Measurements from ENCODE around the gene AGAP5. TPM values are rescaled to one million over a fixed set of nuclear protein-coding genes. Genes with fewer than 3 reads are reported as not detected.
"Not testable (repeated sequence)": the region's sequence is repeated elsewhere in the genome, so short reads cannot be mapped to it uniquely, and the experiment has no call there.

Gene AGAP5
- total RNA-seq, 2 donors from 2014 or later: 9.8 to 11.5 TPM

DNA sequence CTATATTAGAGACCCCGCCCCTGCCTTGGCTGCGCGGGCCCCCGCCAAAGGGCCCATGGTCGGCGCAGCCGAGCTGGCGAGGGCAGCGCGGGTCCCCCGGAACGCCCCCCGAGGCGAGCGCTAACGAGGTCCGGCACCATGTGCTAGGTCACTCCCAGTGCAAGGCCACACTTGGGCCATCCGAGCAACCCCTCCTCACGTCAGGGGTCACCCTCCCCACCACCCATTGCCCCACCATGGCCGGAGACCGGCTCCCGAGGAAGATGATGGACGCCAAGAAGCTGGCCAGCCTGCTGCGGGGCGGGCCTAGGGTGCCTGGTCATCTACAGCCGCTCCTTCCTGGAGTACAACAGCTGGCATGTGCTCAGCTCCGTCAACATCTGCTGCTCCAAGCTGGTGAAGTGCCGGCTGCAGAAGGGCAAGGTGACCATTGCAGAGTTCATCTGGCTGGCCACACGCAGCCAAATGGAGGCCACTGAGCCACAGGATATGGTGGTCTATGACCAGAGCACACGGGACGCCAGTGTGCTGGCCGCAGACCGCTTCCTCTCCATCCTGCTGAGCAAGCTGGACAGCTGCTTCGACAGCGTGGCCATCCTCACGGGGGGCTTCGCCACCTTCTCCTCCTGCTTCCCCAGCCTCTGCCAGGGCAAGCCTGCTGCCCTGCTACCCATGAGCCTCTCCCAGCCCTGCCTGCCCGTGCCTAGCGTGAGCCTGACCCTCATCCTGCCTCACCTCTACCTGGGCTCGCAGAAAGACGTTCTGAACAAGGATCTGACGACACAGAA is 33.9 kb upstream of the AGAP5 start:
- DNase-seq: no peak
- Mint-ChIP-seq H3K36me3 (ENCODE audit: insufficient read depth in 2 of 2) (peaks cover 1 to 3% of the 10 kb centered on the region in 2 donors), H3K4me1 (ENCODE audit: low read depth) (peaks cover 5% of the 10 kb centered on the region), H3K27me3 (ENCODE audit: low read depth) (no peaks in the 10 kb centered on the region), H3K27ac (peak overlapping the region; percentile 14), H3K4me3 (peak overlapping the region; percentile 52 to 92), H3K9me3 (no peaks in the 10 kb centered on the region)
- ATAC-seq (replicated peaks in 1 of 2): no peak

- H3K4me1 Mint-ChIP-seq (ENCODE audit: low read depth): peaks cover 5% of the 10 kb centered on the region
- H3K36me3 Mint-ChIP-seq (ENCODE audit: insufficient read depth in 2 of 2): peaks cover 5 to 7% of the 10 kb centered on the region in 2 donors
- peak overlapping the region; percentile 92 to 94 for H3K4me3 Mint-ChIP-seq
- peak overlapping the region; percentile 95 for H3K27ac Mint-ChIP-seq
- ATAC-seq (replicated peaks in 1 of 2): peak; percentile 93 to 94
- DNase-seq: peak; percentile 91 to 94
- no peaks in the 10 kb centered on the region for H3K9me3 Mint-ChIP-seq
- no peaks in the 10 kb centered on the region for H3K27me3 Mint-ChIP-seq (ENCODE audit: low read depth)
Measured at GRCh38 chr10:73730153-73730906, 32.4 kb upstream of the AGAP5 start.

GRCh38 chr10:73729781-73730152 is 31.9 kb upstream of the AGAP5 start:
- H3K9me3 Mint-ChIP-seq; H3K36me3 Mint-ChIP-seq (ENCODE audit: insufficient read depth in 2 of 2); H3K4me1 Mint-ChIP-seq (ENCODE audit: low read depth); H3K27me3 Mint-ChIP-seq (ENCODE audit: low read depth): not testable (repeated sequence)
- peak; percentile 52 to 58 for ATAC-seq (replicated peaks in 1 of 2)
- peak overlapping the region; percentile 95 for H3K27ac Mint-ChIP-seq
- peak overlapping the region; percentile 92 to 94 for H3K4me3 Mint-ChIP-seq
- DNase-seq: peak; percentile 35 to 54

GRCh38 chr10:73723516-73723915 is 25.6 kb upstream of the AGAP5 start:
- peaks cover 3% of the 10 kb centered on the region for H3K4me1 Mint-ChIP-seq (ENCODE audit: low read depth)
- H3K9me3 Mint-ChIP-seq: no peaks in the 10 kb centered on the region
- no peak for ATAC-seq (replicated peaks in 1 of 2)
- H3K36me3 Mint-ChIP-seq (ENCODE audit: insufficient read depth in 2 of 2): peaks cover 9 to 14% of the 10 kb centered on the region in 2 donors
- H3K27me3 Mint-ChIP-seq (ENCODE audit: low read depth): no peaks in the 10 kb centered on the region
- no peak overlapping the region for H3K4me3 Mint-ChIP-seq
- no peak overlapping the region for H3K27ac Mint-ChIP-seq
- no peak for DNase-seq

- H3K27me3 Mint-ChIP-seq (ENCODE audit: low read depth); ATAC-seq (replicated peaks in 1 of 2); H3K4me3 Mint-ChIP-seq; H3K9me3 Mint-ChIP-seq; DNase-seq; H3K4me1 Mint-ChIP-seq (ENCODE audit: low read depth); H3K27ac Mint-ChIP-seq: not testable (repeated sequence)
- peaks cover 7 to 18% of the 10 kb centered on the region in 2 donors for H3K36me3 Mint-ChIP-seq (ENCODE audit: insufficient read depth in 2 of 2)
Measured at GRCh38 chr10:73720561-73720960, 22.7 kb upstream of the AGAP5 start.

DNA sequence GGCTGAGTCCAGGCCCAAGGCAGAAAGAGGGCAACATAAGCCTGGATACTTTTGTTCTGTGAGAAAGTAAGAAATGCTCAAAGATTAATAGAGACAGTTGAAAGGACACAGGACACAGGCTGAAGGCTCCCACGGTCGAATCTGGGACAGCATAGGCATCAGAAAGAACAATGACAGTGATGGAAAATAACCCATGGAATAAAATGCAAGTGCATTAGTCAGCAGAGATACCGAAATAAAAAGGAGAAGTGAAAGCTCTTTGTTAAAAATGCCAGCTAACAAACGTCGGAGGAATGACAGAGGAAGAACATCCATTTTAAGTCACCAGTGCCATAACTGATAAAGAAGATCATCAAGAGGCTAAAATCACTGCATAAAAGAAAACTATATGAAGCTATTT is 19.6 kb upstream of the AGAP5 start:
- H3K4me3 Mint-ChIP-seq: no peak overlapping the region
- no peak for DNase-seq
- H3K4me1 Mint-ChIP-seq (ENCODE audit: low read depth): peaks cover 4% of the 10 kb centered on the region
- ATAC-seq (replicated peaks in 1 of 2): no peak
- H3K27me3 Mint-ChIP-seq (ENCODE audit: low read depth): no peaks in the 10 kb centered on the region
- no peaks in the 10 kb centered on the region for H3K9me3 Mint-ChIP-seq
- H3K27ac Mint-ChIP-seq: no peak overlapping the region
- H3K36me3 Mint-ChIP-seq (ENCODE audit: insufficient read depth in 2 of 2): peaks cover 7 to 16% of the 10 kb centered on the region in 2 donors

DNA sequence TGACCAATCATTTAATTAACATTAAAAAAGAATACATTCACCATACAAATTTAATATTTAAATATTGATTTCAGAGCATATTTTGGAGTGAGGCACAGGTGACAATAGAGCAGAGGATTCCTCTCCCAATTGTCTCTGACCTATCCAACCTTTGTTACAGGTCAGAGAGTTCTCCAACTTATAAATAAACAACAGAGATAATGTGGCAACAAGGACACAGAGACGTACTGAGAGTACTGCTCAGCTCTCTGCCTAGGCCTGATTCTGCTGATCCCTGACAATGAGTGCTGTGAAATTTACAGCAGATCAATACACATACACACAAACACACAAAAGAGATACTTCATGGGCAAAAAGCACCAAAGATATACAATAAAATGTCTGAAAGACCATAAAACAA is 18.3 kb upstream of the AGAP5 start:
- Mint-ChIP-seq H3K4me1 (ENCODE audit: low read depth) (peaks cover 4% of the 10 kb centered on the region), H3K9me3 (no peaks in the 10 kb centered on the region), H3K27ac (no peak overlapping the region), H3K4me3 (no peak overlapping the region), H3K27me3 (ENCODE audit: low read depth) (no peaks in the 10 kb centered on the region), H3K36me3 (ENCODE audit: insufficient read depth in 2 of 2) (peaks cover 5 to 18% of the 10 kb centered on the region in 2 donors)
- no peak for ATAC-seq (replicated peaks in 1 of 2)
- DNase-seq: no peak

- not testable (repeated sequence) for H3K9me3 Mint-ChIP-seq, H3K27ac Mint-ChIP-seq
Measured at GRCh38 chr10:73715179-73716156, 17.6 kb upstream of the AGAP5 start.

DNA sequence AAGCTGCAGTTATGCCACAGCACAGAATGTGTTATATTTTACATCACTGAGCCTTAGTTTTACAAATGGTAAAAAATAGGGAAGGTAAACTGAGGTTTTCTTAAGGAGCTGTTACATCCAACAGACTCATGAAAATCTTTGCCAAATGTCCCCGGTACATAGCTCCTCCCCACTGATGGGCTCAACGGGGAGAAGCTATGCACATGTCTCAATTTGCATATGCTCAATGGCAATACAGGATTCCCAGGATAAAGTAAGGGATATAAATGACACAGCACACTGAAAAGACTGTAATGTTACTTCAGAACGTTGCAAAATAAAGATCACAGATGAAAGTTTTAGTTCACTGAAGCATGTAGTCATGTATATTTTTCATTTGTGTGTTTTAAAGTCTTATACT is 16.6 kb upstream of the AGAP5 start:
- H3K9me3 Mint-ChIP-seq; H3K4me3 Mint-ChIP-seq; H3K4me1 Mint-ChIP-seq (ENCODE audit: low read depth); ATAC-seq (replicated peaks in 1 of 2); H3K27me3 Mint-ChIP-seq (ENCODE audit: low read depth); H3K27ac Mint-ChIP-seq; DNase-seq: not testable (repeated sequence)
- H3K36me3 Mint-ChIP-seq (ENCODE audit: insufficient read depth in 2 of 2): peaks cover 6 to 17% of the 10 kb centered on the region in 2 donors

More at GRCh38 chr10:73715179-73716156, 17.6 kb upstream of the AGAP5 start:
- not testable (repeated sequence) for ATAC-seq (replicated peaks in 1 of 2); H3K4me3 Mint-ChIP-seq; H3K27me3 Mint-ChIP-seq (ENCODE audit: low read depth); DNase-seq; H3K4me1 Mint-ChIP-seq (ENCODE audit: low read depth)
- peaks cover 5 to 18% of the 10 kb centered on the region in 2 donors for H3K36me3 Mint-ChIP-seq (ENCODE audit: insufficient read depth in 2 of 2)

- not testable (repeated sequence) for H3K9me3 Mint-ChIP-seq; H3K27ac Mint-ChIP-seq; H3K27me3 Mint-ChIP-seq (ENCODE audit: low read depth); H3K4me1 Mint-ChIP-seq (ENCODE audit: low read depth); ATAC-seq (replicated peaks in 1 of 2); H3K4me3 Mint-ChIP-seq; DNase-seq
- peaks cover 6 to 16% of the 10 kb centered on the region in 2 donors for H3K36me3 Mint-ChIP-seq (ENCODE audit: insufficient read depth in 2 of 2)
Measured at GRCh38 chr10:73713912-73714311, 16.0 kb upstream of the AGAP5 start.

- H3K4me3 Mint-ChIP-seq; H3K27ac Mint-ChIP-seq; H3K9me3 Mint-ChIP-seq; DNase-seq; H3K4me1 Mint-ChIP-seq (ENCODE audit: low read depth); ATAC-seq (replicated peaks in 1 of 2); H3K36me3 Mint-ChIP-seq (ENCODE audit: insufficient read depth in 2 of 2); H3K27me3 Mint-ChIP-seq (ENCODE audit: low read depth): not testable (repeated sequence)
Measured at GRCh38 chr10:73711683-73712082, 13.8 kb upstream of the AGAP5 start.

- DNase-seq; H3K36me3 Mint-ChIP-seq (ENCODE audit: insufficient read depth in 2 of 2); H3K9me3 Mint-ChIP-seq; H3K4me3 Mint-ChIP-seq; H3K27ac Mint-ChIP-seq; ATAC-seq (replicated peaks in 1 of 2); H3K27me3 Mint-ChIP-seq (ENCODE audit: low read depth): not testable (repeated sequence)
- peaks cover 15% of the 10 kb centered on the region for H3K4me1 Mint-ChIP-seq (ENCODE audit: low read depth)
Measured at GRCh38 chr10:73708122-73708521, 10.2 kb upstream of the AGAP5 start.
